ENCODE measurements around the gene HOXB5.

Gene HOXB5

DNA sequence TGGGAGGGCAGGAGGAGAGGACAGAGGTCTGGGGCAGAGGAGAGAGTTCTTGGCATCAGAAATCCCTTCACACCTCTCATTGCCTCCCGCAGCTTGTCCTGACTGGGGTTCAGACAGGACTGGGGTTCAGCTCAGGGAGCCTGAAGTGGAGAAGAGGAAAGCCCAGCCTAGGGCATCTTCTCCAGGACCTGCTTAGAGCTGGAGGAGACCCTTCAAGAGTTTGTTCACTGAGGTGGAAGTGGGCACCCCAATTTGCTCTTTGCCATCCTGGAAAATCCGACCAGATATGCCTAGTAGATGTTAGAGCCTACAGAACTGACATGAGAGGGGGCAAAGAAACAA, 5.5 kb downstream of the HOXB5 start:
- DNase-seq = no peak

DNA sequence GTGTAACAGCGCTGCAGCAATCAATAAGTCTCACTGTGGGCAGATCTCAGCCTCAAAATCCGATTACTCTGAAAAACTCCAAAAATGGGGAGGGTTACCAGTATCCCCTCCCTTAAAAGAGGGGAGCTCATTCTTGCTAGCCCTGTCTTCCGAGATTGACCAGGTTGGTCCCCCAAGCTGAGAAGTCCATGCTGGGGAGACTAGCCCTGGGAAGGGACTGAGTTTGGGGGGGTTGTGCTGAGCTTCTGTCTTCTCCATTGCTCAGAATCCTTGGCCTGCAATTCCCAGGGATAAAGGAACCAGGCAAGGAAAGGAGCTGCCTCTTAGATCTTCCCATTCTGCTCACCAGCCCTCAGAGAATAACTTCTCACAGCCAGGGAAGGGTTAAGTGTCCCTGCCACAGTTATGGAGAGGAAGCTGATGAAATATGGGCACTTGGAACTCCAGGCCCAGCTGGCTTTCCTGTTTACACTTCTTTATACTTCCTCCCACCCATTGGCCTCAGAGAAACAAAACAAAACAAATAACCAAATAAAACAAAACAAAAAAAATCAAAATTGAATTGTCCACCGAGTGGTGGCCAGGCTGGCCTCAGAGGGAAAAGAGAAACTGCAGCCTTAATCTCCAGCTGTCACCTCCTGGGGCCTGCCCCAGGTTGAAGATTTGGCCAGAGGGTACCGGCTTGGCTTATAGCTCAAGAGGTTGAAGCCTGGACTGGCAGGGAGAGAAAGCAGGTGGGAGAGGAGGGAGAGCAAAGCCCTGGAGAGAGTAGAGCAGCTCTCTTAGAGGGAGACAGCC, 6.1 kb downstream of the HOXB5 start:
- peak; percentile 74 for DNase-seq

DNA sequence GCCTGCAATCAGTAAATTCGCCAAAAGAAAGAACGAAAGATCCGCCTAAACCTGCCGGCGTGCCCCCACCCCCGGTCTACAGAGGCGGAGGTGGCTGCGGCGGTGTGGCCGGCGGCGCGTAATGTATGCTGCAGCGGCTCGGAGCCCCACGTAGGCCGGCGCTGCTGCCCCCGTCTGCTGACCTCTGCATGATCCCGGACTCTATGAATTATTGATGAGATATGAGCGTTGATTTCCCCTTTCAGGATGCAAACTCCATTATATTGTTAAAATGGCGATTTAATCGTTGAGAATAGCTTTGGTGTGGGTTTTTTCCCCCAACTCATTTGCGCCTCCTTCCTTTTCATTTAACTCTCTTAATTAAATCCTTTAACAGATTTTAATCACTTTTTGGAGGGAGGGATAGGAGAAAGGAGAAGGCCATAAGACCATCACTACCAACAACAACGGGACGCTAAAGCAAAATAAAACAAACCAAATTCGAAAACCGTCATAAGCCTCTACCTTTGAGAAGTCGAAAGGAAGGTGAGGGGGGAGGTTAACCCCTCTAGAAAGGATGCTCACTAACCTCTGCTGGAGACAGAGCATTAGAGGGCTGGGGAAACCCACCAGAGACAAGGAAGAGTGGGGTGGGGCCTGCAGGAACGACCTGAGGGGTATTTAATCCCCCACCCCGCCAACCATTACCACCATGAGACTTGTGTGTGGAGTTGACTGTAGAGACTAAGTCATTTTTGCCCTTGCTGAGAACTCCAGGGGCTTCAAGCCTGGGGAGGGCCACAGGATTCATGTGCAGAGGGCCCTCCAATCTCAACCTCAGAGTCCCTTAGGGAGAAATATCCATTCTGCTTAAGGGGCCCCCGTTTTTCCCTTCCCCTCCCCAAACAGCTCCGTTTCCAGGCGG, 7.0 kb downstream of the HOXB5 start:
- DNase-seq = peak; percentile 31

DNA sequence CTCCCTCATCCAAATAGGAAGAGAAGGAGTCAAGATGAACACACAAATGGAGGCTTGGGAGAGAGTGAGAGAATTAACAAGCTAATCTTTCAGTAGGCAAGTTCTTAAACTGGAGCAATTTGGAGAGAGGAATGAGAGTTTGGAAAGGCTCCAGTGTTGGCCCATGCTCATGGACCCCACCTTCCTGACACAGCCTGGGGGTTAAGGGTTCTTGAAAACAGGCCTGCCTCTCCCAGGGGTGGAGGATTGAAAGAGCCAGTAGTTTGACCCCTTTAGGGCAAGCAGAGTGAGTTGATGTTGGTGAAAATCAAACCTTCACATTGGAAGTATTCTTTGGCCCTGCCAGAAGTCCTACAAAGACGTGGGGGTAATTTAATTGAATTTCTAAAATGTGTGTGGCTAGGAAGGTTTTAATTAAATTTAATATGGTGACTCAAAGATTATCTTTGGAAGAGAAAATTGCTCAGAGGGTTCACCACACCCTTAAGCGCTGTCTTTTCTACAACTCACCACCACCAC, 9.3 kb downstream of the HOXB5 start:
- DNase-seq = no peak

DNA sequence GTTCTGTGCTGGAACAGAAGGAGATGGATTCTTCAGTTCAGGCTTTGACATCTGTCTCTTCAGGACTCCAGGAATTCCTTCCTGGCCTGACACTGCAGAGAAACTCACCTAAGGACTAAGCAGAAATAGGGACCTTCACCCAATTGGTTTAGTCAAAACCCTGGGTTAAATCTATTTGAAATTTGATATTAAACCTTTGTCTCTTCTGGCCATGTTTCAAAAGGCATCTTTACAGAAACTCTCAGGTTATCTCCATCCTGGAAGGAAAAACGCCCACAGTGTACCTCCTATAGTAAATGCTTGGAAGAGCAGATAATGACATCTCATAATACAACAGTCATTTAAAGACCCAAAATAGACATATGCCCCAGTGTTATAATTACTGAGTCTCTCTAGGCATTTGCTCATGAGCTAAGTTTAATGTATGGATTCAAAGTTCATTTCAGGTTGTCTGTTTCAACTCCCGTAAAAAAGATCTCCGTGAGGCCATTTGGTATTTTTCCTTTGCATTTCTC, 9.8 kb downstream of the HOXB5 start:
- DNase-seq = no peak

DNA sequence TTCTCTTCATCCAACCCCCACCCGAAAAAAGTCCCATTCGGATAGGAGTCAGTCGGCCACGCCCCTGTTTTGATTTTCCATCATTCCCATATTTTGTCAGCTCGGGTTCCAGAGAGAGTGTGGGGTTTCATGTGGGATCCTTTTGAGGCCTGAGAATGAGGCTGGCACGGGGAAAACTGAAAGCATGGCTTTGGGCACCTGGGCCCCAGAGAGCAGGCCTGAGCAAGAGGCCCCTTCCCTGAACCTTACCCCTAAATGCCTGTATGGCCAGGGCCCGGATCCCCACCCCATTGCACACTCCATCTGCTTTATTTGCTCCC, 10.9 kb downstream of the HOXB5 start:
- DNase-seq = no peak

DNA sequence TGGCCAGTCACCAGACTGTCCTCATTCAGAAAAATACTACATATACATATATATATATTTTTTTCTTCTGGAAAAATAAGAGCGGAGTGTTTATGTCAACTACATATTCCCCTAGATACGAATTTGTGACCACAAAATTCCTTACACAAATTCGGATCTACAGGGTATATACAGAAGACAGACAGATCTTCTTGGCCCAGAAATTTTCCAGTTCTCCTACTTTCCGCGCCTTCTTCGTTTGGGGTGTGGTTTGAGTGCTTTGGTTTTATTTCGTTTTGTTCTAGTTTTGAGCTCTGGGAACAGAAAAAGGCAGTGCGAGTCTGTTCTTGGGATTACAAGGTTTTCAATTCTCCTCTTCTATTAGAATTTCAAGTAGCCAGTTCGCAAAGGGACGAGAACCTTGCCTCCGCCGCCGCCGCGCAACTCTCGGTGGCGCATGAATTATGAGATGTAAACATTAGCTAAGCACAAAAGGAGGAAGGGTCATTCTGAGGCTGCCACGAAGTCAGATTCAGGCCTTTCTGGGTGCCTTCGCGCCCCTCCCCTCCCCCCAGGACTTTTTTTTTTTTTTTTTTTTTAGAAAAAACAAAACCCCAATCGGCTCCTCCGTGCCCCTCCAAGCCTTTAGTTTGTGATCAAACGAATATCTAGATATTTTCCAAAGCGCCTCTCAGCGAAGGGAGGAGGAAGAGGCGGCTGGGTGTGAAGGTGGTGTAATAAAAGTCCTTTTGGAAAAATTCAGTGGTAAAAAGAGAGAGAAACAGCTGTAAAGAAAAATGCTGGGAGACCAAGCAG, 13.6 kb downstream of the HOXB5 start:
- no peak for DNase-seq

DNA sequence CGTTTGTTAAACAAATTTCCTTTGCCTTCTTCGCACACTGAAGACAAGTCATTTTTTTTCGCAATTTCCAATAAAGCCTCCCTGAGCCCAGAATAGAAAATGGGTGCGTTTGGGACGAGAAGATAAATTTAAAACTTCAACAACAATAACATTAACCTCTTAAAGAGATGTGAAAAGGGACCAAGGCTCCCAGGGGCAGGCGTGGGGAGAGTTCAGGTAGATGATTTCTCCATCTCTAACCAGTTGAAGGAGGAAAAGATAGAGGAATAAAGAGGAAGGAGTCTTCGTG, 14.2 kb downstream of the HOXB5 start:
- no peak for DNase-seq

DNA sequence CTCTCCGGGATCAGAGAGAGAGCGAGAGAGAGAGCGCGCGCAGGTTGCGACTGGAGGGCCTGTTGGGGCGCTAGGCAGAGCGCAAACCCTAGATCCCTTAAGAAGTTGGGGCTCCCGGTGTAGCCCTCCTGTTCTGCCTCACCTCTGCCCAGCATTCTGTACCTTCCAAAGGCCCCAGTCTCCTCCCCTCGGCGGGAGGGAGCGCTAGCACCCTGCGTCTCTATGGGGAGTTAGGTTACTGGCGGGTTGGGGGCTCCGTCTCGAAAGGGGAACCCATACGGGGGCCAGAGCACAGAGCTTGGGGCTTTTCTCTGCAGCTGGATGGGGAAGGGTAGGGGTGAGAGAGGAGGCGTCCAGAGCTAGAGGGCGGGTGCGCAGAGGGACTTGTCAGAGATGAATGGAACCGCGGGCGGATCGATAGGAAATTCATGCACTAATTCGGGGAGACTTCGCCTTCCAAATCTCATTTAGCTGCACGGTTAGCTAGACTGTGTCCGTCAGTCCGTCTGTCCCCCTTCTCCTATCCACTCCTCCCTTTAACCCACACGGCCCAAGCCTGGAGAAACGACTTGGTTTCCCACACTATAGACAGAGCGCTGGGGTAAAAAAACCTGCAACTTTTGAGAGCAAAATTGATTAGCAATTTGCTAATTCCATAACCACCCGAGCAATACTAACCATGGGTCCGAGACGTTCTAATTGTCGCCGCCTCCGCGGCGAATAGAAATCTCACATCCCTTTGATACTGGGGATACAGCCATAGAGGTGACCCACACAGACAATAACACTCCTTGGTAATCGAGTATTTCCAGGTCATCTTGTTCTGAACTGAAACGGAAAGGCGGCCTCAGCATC, 14.7 kb downstream of the HOXB5 start:
- no peak for DNase-seq

DNA sequence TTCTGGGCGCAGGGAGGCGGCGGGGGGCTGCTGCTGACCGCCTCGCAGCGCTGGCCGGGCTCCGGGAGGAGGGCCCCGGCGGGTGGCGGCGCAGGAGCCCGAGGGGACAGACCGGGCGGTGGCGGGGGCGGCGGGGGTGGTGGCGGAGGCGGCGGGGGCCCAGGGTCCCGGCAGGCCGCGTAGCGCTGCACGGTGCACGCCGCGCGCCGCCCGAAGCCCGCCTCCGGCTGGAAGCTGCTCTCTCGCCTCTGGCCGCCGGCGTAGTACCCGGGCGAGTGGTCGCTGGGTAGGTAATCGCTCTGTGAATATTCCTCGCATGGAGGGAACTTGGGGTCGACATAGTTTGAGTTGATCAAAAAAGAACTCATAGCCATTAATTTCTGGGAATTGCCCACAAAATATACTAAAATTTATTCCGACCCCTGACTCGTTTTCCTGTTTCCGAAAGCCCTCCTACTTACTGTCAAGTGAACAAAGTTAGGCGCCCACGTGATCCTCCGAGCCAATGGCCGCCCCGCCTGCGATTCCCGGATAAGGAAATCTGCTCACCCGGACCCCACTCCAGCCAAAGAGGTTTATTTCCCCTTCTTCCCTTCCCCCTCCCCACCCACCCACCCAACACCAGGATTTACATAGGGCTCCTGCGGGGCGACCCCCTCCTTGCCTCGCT, 15.5 kb downstream of the HOXB5 start, which contains the start of gene HOXB4:
Gene HOXB4 (minus strand): TSS at position 405 of the 670 bp plus-strand sequence. CDS start 31 bp downstream, at position 374.
- DNase-seq = peak; percentile 66

DNA sequence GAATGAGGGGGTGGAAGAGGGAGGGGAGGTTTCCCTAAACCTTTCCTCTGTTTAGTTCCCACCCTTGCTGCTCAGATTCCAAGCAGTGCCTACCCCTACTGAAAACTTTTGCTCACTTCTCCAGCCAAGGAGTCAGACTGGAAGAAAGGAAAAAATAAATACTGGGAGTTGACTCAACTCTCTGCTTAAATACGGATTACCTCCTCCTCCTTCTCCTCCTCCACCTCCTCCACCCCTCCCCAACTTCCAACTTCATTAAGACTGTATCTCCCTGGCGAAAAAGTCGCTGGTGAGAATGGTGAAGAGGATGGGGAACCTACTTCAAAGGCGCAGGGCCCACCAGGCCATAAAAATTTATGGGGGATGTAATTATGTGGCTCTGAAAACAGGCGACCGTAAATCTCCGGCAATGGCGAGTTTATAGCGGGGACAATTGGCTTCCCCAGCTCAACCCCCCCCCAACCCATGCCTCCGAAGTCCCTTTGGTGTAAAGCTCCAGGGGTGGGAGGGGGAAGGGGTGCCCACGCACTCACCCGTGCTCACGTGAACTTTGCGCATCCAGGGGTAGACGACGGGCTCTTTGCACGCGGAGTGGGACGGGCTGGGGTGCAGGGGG, 16.1 kb downstream of the HOXB5 start:
- no peak for DNase-seq

DNA sequence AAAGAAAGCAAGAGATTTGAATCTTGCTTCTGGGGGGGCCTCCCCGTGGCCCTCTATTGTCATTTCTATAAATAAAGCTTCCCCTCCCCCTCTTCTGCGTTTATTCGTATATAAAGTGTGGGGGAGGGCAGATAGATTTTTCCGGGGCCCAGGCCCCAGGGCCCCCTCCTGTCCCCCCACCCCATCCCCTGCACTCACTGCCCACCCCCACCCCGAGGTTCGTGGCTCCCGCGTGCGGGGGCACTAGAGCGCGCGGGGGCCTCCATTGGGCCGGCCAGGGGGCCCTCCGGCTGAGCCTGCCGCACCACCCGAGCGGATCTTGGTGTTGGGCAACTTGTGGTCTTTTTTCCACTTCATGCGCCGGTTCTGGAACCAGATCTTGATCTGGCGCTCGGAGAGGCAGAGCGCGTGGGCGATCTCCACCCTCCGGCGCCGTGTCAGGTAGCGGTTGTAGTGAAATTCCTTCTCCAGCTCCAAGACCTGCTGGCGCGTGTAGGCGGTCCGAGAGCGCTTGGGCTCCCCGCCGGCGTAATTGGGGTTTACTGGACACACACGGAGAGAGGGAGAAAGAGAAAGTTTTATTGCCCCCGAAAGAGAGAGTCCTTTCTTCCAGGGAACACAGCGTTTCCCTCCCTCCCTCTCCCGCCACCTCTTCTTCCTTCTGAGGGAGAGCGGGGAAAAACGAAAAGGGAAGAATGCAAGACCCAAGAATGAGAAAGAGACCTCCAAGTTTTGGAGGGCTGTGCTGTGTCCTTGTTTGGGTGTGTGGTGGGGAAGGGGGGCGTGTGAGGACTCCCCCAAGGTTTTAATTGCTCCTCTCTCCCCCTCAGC, 16.9 kb downstream of the HOXB5 start:
- DNase-seq = no peak

DNA sequence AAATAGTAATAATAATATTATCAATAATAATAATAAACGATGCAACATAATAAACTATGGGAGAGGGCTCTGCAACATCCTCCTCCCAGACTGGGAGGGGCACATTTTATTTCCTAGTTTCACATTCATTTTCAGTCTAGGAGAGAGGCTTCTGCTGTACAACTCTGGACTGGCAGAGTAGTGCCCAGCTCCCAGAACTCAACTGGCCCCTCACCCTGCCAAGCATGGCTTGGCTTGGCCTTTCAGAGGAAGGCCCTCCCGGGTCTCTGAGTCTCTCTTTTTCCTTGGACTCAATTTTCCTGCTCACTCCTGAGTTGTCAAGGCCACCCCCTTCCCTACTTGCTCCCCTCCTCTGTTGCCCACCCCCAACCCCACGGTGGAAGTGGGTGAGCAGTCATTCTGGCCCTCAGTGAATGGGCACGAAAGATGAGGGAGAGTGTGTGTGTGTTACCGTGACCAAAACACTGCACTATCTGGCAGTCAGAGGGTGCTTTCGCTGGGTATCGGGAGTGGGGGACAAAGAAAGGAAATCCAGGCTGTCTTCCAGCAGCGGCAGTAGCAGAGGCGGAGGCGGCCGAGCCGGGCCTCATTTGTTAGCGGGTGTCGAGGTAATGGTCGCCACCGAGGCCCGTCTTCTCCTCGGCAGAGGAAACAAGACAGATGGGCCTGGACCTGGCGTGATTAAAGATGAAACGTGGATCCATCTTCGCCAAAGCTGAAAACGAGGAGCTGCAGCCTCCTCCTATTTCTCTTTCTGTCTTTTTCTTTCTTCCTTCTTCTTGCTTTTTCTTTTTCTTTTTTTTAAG, 17.7 kb downstream of the HOXB5 start:
- DNase-seq = no peak

DNA sequence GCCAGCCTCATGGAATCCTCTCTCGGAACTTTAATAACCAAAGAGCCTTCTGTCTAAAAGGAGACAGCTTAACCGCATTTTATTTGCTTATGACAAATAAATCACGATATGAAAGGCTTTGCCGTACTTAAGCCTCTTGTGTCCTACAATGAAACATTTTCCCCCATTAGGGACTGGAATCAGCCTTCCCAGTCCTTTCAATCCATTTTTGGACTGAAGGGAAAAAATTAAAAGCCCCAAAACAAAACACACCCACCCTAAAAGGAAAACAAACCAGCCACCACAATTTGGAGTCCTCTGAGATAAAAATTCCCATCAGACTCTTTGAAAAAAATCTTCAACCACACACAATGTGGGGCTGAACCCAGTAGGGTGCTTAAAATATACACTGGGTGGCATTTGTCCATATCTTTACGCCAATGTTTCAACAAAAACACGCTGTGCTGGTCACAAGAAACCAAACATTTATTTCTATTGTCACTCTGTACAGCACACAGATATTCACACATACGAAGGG, 18.5 kb downstream of the HOXB5 start:
- DNase-seq = no peak

DNA sequence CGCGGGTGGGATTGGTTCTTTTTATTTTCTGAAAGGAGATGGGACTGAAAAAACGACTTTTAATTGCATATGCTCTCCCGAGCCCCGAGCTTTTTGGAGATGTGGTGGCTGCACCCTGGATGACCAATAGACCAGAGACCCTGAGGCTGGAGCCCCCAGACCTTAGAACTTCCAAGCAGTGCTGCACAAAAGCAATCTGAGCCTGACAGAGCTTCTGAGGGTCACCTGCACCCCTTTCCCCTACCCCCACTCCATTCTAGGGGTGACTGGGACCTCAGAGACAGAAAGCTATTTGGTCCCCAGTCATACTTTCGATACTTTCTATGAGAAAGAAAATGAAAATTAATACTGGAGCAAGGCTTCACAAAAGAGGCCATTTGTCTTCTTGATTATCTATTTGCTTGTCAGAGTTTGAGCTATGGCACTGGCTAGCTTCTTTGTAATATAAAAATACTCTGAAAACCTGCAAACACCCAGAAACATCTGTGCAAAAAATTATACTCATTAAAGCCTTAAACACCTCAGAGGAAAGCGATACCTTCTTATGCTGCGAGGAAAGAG, 19.0 kb downstream of the HOXB5 start:
- DNase-seq = no peak

DNA sequence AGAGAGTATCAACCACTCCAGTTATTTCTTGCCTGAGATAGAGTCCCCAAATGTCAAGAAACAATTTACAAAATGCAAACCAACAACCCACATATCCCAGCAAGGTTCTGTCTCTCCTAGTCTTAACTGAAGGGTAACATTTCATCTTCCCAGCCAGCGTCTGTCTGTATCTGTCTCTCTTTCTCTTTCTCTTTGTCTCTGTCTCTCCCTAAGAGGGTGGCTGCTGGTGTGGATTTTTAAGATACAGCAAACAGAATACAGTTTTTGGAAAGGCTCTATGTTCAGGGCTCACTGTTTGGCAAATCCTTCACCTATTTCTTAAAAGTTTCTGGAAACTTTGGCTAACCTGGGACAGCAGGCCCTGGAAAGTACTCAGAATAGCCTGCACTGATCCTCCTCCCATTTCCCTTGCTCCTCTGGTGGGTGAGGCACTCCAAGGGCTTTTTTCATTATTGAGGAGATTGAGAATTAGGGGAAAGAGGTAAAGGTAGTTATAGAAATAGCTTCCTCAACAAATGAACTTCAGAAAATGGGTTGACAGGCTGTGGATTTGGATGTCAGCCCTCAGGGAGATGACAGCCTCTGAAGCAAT, 21.7 kb downstream of the HOXB5 start:
- DNase-seq = no peak

DNA sequence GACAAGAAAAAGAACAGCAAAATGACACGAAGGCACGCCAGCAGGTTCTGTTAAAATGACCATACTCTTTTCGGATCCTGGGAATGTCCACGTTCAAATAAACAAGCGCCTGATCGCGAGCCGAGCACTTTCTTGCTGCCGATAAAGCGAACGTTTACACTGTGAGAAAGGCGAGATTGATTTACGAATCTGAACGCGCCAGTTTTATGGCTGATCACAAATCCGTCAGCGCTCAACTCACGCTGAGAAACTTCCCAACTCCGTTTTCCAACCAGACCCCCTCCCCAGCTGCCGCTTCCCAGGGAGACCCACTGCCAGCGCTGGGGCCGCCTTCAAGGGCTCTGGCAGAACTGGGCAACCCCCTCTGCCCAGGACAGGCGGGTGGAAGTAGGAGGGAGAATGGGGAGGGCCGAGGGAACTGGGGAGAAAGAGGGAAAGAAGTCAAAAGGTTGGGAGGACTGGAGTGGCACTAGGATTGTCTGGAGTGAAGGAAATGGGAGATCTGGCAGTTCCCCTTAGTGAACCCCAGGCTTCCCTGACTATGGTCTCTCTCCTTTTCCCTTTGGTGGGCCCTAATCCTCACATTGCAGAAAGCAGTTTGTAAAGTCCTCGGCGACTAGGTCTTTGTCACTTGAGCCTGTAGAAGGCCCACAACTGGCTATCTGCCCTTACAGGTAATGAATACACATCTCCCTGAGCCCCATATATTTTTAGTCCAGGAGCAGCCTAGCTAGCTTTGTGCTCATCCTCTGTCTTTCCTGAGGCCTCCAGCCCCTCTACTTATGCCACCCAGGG, 22.4 kb downstream of the HOXB5 start:
- DNase-seq = no peak
